Neural progenitor cell (in vitro differentiated cells): Measurements from ENCODE around the gene SLCO3A1. TPM values are rescaled to one million over a fixed set of nuclear protein-coding genes. Genes with fewer than 3 reads are reported as not detected.

Source experiments
- DNase-seq: peaks from one replicate; pipeline ENCODE4 v3.0.0-alpha.2; 2016; ENCODE audit warnings: low spot score
- H2AFZ ChIP-seq: fragments of 200-600 bp; sonication (generic); replicated peaks from 2 replicates; pipeline ENCODE4 v1.6.1; 2016; ENCODE audit warnings: antibody characterized with exemption
- H3F3A ChIP-seq: fragments of 200-600 bp; sonication (generic); 2 replicates; pipeline ENCODE4 v1.6.1; 2016; ENCODE audit warnings: antibody characterized with exemption, low read depth
- H3K27ac ChIP-seq: fragments of 200-600 bp; sonication (generic); 2 replicates; pipeline ENCODE4 v1.5.1; 2016; ENCODE audit warnings: mild to moderate bottlenecking
- H3K27me3 ChIP-seq: fragments of 200-600 bp; sonication (generic); 2 replicates; pipeline ENCODE4 v1.6.1; 2016; ENCODE audit warnings: mild to moderate bottlenecking, moderate library complexity
- H3K36me3 ChIP-seq: fragments of 200-600 bp; sonication (generic); 2 replicates; pipeline ENCODE4 v1.5.1; 2016
- H3K4me1 ChIP-seq: fragments of 200-600 bp; sonication (generic); 2 replicates; pipeline ENCODE4 v1.6.1; 2016; ENCODE audit warnings: mixed run types
- H3K4me2 ChIP-seq: fragments of 200-600 bp; sonication (generic); 2 replicates; pipeline ENCODE4 v1.6.1; 2016
- H3K4me3 ChIP-seq: fragments of 200-600 bp; sonication (generic); 2 replicates; pipeline ENCODE4 v1.5.1; 2016
- H3K79me2 ChIP-seq: fragments of 200-600 bp; sonication (generic); 2 replicates; pipeline ENCODE4 v1.6.1; 2016; ENCODE audit warnings: low read depth
- H3K9ac ChIP-seq: fragments of 200-600 bp; sonication (generic); 2 replicates; pipeline ENCODE4 v1.6.1; 2016
- H3K9me3 ChIP-seq: fragments of 200-600 bp; sonication (generic); 2 replicates; pipeline ENCODE4 v1.5.1; 2016; ENCODE audit warnings: low read depth
- H4K20me1 ChIP-seq: fragments of 200-600 bp; sonication (generic); 2 replicates; pipeline ENCODE4 v1.6.1; 2016; ENCODE audit warnings: low read depth
- H3K27ac Mint-ChIP-seq: 3 replicates; pipeline ENCODE4 v1.8.0; 2021; ENCODE audit warnings: mixed read lengths
- H3K27me3 Mint-ChIP-seq: 2 replicates; pipeline ENCODE4 v1.8.0; 2022; ENCODE audit warnings: low read depth, mild to moderate bottlenecking, inconsistent platforms, moderate library complexity, mixed read lengths; ENCODE audit not compliant: insufficient read depth
- H3K36me3 Mint-ChIP-seq: 3 replicates; pipeline ENCODE4 v1.8.0; 2021; ENCODE audit warnings: mixed read lengths
- H3K4me1 Mint-ChIP-seq: 3 replicates; pipeline ENCODE4 v1.8.0; 2021; ENCODE audit warnings: mixed read lengths
- H3K4me3 Mint-ChIP-seq: 3 replicates; pipeline ENCODE4 v1.8.0; 2021; ENCODE audit warnings: mild to moderate bottlenecking, moderate library complexity, mixed read lengths
- H3K9me3 Mint-ChIP-seq: 3 replicates; pipeline ENCODE4 v1.8.0; 2020; ENCODE audit warnings: mixed read lengths
- EZH2 ChIP-seq: fragments of 200-600 bp; sonication (generic); IDR thresholded peaks from 2 replicates; pipeline ENCODE4 v1.6.1; 2017; ENCODE audit warnings: antibody characterized with exemption, mild to moderate bottlenecking, moderate library complexity
- EZH2phosphoT487 ChIP-seq: fragments of 200-600 bp; sonication (generic); IDR thresholded peaks from 2 replicates; pipeline ENCODE4 v1.6.1; 2017; ENCODE audit warnings: antibody characterized with exemption
- total RNA-seq: library from RNA; depleted of rRNA; stranded (reverse); fragments of >200 nt; gene quantifications from 2 replicates; pipeline ENCODE4 v1.2.3, GENCODE V29; 2015; ENCODE audit warnings: low replicate concordance
- TF ChIP-seq, protein P1 (sequence below): fragments of 200-600 bp; sonication (generic); IDR thresholded peaks from 2 replicates; pipeline ENCODE4 v1.5.1; 2017; ENCODE audit warnings: antibody characterized with exemption, mild to moderate bottlenecking

SLCO3A1 gene
- total RNA-seq, 1 donor from 2014 or later, result 6.6 TPM

DNA sequence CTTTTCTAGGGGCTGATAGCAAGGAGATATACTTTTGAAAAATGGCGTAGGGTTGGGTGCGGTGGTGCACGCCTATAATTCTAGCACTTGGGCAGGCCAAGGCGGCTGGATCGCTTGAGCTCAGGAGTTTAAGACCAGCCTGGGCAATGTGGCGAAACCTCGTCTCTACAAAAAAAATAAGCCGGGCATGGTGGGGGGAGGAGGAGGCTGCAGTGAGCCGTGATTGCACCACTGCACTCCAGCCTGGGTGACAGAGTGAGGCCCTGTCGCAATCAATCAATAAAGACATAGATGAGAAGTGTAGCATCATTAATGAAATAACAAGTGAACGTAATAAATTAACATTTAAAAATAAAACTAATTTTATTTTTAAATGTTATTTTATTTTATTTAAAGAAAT is 134.6 kb downstream of the SLCO3A1 start:
- Mint-ChIP-seq H3K27me3 (peaks cover 2% of the 10 kb centered on the region), H3K9me3 (no peaks in the 10 kb centered on the region), H3K36me3 (no peaks in the 10 kb centered on the region), H3K4me3 (no peak overlapping the region), H3K4me1 (no peaks in the 10 kb centered on the region), H3K27ac (no peak overlapping the region)
- Histone ChIP-seq H3K9me3 (no peaks in the 10 kb centered on the region), H3K9ac (no peak overlapping the region), H3K4me1 (no peaks in the 10 kb centered on the region), H3K36me3 (no peaks in the 10 kb centered on the region), H2AFZ (no peak overlapping the region), H4K20me1 (no peaks in the 10 kb centered on the region), H3K79me2 (no peaks in the 10 kb centered on the region), H3K4me3 (no peak overlapping the region), H3K27me3 (no peaks in the 10 kb centered on the region), H3K27ac (no peak overlapping the region), H3F3A (no peaks in the 10 kb centered on the region), H3K4me2 (no peak overlapping the region)
- TF ChIP-seq EZH2, result no peak
- no peak for TF ChIP-seq EZH2phosphoT487
- TF ChIP-seq, protein P1, sequence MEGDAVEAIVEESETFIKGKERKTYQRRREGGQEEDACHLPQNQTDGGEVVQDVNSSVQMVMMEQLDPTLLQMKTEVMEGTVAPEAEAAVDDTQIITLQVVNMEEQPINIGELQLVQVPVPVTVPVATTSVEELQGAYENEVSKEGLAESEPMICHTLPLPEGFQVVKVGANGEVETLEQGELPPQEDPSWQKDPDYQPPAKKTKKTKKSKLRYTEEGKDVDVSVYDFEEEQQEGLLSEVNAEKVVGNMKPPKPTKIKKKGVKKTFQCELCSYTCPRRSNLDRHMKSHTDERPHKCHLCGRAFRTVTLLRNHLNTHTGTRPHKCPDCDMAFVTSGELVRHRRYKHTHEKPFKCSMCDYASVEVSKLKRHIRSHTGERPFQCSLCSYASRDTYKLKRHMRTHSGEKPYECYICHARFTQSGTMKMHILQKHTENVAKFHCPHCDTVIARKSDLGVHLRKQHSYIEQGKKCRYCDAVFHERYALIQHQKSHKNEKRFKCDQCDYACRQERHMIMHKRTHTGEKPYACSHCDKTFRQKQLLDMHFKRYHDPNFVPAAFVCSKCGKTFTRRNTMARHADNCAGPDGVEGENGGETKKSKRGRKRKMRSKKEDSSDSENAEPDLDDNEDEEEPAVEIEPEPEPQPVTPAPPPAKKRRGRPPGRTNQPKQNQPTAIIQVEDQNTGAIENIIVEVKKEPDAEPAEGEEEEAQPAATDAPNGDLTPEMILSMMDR, result no peak
- no peak for DNase-seq

DNA sequence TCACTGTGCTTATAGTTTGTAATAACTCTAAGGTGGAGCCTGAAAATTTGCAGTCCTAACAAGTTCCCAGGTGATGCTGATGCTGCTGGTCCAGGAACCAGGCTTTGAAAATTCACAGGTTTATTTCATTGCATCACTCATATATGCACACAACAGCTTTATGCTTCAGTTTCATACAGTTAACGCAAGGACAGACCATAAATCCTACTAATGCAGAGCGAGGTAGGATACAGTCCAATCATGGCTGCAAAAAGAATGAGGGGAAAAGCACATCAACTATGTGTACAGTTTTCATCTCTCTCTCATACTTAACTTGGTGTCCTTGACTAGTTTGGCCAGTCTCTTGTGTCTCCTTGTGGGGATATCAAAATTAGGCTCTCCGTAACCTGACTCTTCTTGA is 135.1 kb downstream of the SLCO3A1 start:
- H3K4me1 Mint-ChIP-seq, result no peaks in the 10 kb centered on the region
- Histone ChIP-seq H3K9me3 (no peaks in the 10 kb centered on the region), H2AFZ (no peak overlapping the region), H3K9ac (no peak overlapping the region), H3K36me3 (no peaks in the 10 kb centered on the region), H3K27me3 (no peaks in the 10 kb centered on the region), H3K4me3 (no peak overlapping the region), H3K79me2 (no peaks in the 10 kb centered on the region), H3K4me1 (no peaks in the 10 kb centered on the region), H3F3A (no peaks in the 10 kb centered on the region), H3K27ac (no peak overlapping the region), H3K4me2 (no peak overlapping the region), H4K20me1 (no peaks in the 10 kb centered on the region)
- H3K4me3 Mint-ChIP-seq, result no peak overlapping the region
- TF ChIP-seq, protein P1, result no peak
- TF ChIP-seq EZH2phosphoT487, result no peak
- peaks cover 2% of the 10 kb centered on the region for H3K27me3 Mint-ChIP-seq
- DNase-seq, result no peak
- no peaks in the 10 kb centered on the region for H3K9me3 Mint-ChIP-seq
- H3K27ac Mint-ChIP-seq, result no peak overlapping the region
- no peaks in the 10 kb centered on the region for H3K36me3 Mint-ChIP-seq

DNA sequence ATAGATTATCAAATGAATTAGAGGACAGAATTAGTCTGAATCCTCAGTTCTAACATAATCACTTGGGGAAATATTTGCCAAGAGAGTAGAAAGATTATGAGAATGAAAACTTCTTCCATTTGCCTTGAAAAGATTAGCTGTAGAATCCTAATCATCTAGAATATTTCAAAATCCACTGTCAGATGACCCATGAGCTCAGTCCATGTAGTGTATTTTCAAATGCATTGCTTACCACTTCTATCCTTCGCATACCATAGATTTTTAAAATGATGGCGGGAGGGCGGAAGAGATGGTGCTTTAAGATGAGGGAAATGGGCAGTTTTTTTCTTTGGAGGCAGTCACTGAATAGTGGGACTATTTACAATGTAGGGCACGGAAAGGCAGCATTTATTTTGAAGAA is 136.3 kb downstream of the SLCO3A1 start:
- no peaks in the 10 kb centered on the region for H3K9me3 Mint-ChIP-seq
- no peaks in the 10 kb centered on the region for H3K9me3 ChIP-seq
- H3K4me3 Mint-ChIP-seq, result no peak overlapping the region
- H3K27ac ChIP-seq, result no peak overlapping the region
- TF ChIP-seq, protein P1, result no peak
- no peak for TF ChIP-seq EZH2phosphoT487
- no peaks in the 10 kb centered on the region for H3K79me2 ChIP-seq
- H2AFZ ChIP-seq, result no peak overlapping the region
- no peak overlapping the region for H3K4me3 ChIP-seq
- no peak overlapping the region for H3K27ac Mint-ChIP-seq
- no peaks in the 10 kb centered on the region for H3K4me1 ChIP-seq
- H4K20me1 ChIP-seq, result no peaks in the 10 kb centered on the region
- no peak overlapping the region for H3K9ac ChIP-seq
- H3K4me1 Mint-ChIP-seq, result no peaks in the 10 kb centered on the region
- no peaks in the 10 kb centered on the region for H3F3A ChIP-seq
- DNase-seq, result no peak
- peaks cover 2% of the 10 kb centered on the region for H3K27me3 Mint-ChIP-seq
- H3K27me3 ChIP-seq, result no peaks in the 10 kb centered on the region
- no peaks in the 10 kb centered on the region for H3K36me3 ChIP-seq
- no peak overlapping the region for H3K4me2 ChIP-seq
- no peaks in the 10 kb centered on the region for H3K36me3 Mint-ChIP-seq

DNA sequence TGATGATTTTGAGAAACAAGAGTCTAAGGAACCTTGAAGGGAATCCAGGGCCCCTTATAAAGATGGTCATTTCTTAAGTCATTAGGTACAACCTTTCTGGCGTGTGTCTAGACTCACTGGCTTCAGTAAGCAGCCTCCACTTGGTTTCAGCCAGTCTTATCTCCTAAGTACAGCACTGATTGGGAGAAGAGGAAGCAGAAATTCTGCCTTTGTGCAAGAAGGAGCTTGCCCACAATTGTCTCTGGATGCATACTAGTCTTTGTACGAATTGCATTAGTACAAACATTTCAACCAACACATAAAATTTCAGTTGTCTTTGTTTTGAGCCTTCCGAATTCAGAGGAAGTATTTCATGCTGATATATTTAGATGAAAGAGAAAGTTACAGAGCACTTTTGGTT is 139.4 kb downstream of the SLCO3A1 start:
- Histone ChIP-seq H3K9ac (no peak overlapping the region), H2AFZ (no peak overlapping the region), H3K79me2 (no peaks in the 10 kb centered on the region), H3F3A (no peaks in the 10 kb centered on the region), H3K27ac (no peak overlapping the region), H3K27me3 (no peaks in the 10 kb centered on the region), H3K4me3 (no peak overlapping the region), H3K4me2 (no peak overlapping the region), H3K4me1 (no peaks in the 10 kb centered on the region), H3K9me3 (no peaks in the 10 kb centered on the region), H4K20me1 (no peaks in the 10 kb centered on the region), H3K36me3 (no peaks in the 10 kb centered on the region)
- Mint-ChIP-seq H3K9me3 (peaks cover 2% of the 10 kb centered on the region), H3K27ac (no peak overlapping the region), H3K4me3 (no peak overlapping the region), H3K4me1 (no peaks in the 10 kb centered on the region), H3K27me3 (no peaks in the 10 kb centered on the region), H3K36me3 (no peaks in the 10 kb centered on the region)
- DNase-seq, result no peak
- TF ChIP-seq EZH2 (no peak), EZH2phosphoT487 (no peak)
- TF ChIP-seq, protein P1, result no peak
